ENCODE results near the gene NPIPA1. TPM values are rescaled to one million over a fixed set of nuclear protein-coding genes. Genes with fewer than 3 reads are reported as not detected.
"Not testable (repeated sequence)": the region's sequence is repeated elsewhere in the genome, so short reads cannot be mapped to it uniquely, and the experiment has no call there.

The NPIPA1 gene
- total RNA-seq, 1 donor from 2014 or later: 216 TPM

DNA sequence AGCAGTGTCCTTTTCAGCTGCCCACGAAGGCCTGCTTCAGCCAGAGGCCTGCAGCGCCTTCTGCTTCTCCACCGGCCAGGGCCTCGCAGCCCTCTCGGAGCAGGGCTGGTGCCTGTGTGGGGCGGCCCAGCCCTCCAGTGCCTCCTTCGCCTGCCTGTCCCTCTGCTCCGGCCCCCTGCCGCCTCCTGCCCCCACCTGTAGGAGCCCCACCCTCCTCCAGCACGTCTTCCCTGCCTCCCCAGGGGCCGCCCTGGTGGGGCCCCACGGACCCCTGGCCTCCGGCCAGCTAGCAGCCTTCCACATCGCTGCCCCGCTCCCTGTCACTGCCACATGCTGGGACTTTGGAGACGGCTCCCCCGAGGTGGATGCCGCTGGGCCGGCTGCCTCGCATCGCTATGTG is 18.7 kb upstream of the NPIPA1 start:
- H3K27ac Mint-ChIP-seq (ENCODE audit: unreplicated experiment); H3K4me1 Mint-ChIP-seq (ENCODE audit: low read depth, unreplicated experiment); H3K9me3 Mint-ChIP-seq (ENCODE audit: unreplicated experiment); H3K4me3 Mint-ChIP-seq (ENCODE audit: unreplicated experiment); H3K27me3 Mint-ChIP-seq (ENCODE audit: unreplicated experiment); H3K36me3 Mint-ChIP-seq (ENCODE audit: unreplicated experiment): not testable (repeated sequence)
- DNase-seq: peak; percentile 25

DNA sequence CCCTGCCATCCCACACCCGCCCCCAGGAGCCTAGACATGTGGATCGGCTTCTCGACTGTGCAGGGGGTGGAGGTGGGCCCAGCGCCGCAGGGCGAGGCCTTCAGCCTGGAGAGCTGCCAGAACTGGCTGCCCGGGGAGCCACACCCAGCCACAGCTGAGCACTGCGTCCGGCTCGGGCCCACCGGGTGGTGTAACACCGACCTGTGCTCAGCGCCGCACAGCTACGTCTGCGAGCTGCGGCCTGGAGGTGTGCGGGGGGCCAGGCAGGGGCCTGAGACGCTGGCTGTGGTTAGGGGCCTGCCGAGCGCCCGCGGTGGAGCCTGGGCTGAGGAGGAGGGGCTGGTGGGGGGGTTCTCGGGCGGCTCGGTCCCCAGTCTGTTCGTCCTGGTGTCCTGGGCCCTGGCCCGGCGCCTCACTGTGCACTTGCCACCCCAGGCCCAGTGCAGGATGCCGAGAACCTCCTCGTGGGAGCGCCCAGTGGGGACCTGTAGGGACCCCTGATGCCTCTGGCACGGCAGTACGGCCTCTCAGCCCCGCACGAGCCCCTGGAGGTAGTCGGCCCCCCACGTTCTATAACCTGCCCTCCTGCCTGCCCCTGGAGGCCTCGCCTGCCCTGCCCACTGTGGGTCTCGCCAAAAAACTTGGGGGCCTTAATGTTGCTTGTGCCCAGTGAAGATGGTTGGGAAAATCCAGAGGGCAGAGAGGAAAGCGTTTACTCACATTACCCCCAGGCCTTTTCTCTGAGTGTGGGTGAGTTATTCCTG is 17.2 kb upstream of the NPIPA1 start:
- not testable (repeated sequence) for H3K9me3 Mint-ChIP-seq (ENCODE audit: unreplicated experiment); H3K27ac Mint-ChIP-seq (ENCODE audit: unreplicated experiment); H3K36me3 Mint-ChIP-seq (ENCODE audit: unreplicated experiment); H3K27me3 Mint-ChIP-seq (ENCODE audit: unreplicated experiment); H3K4me3 Mint-ChIP-seq (ENCODE audit: unreplicated experiment); H3K4me1 Mint-ChIP-seq (ENCODE audit: low read depth, unreplicated experiment)
- peak; percentile 14 for DNase-seq

DNA sequence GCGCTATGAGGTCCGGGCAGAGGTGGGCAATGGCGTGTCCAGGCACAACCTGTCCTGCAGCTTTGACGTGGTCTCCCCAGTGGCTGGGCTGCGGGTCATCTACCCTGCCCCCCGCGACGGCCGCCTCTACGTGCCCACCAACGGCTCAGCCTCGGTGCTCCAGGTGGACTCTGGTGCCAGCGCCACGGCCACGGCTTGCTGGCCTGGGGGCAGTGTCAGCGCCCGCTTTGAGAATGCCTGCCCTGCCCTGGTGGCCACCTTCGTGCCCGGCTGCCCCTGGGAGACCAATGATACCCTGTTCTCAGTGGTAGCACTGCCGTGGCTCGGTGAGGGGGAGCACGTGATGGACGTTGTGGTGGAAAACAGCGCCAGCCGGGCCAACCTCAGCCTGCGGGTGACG is 15.0 kb upstream of the NPIPA1 start:
- H3K27ac Mint-ChIP-seq (ENCODE audit: unreplicated experiment): not testable (repeated sequence)

GRCh38 chr16:14922968-14923367 is 14.3 kb upstream of the NPIPA1 start:
- not testable (repeated sequence) for H3K4me1 Mint-ChIP-seq (ENCODE audit: low read depth, unreplicated experiment); DNase-seq; H3K36me3 Mint-ChIP-seq (ENCODE audit: unreplicated experiment); H3K4me3 Mint-ChIP-seq (ENCODE audit: unreplicated experiment); H3K27me3 Mint-ChIP-seq (ENCODE audit: unreplicated experiment); H3K9me3 Mint-ChIP-seq (ENCODE audit: unreplicated experiment); H3K27ac Mint-ChIP-seq (ENCODE audit: unreplicated experiment)

More for the DNA sequence above, 15.0 kb upstream of the NPIPA1 start:
- not testable (repeated sequence) for H3K36me3 Mint-ChIP-seq (ENCODE audit: unreplicated experiment); H3K4me1 Mint-ChIP-seq (ENCODE audit: low read depth, unreplicated experiment); DNase-seq; H3K4me3 Mint-ChIP-seq (ENCODE audit: unreplicated experiment); H3K27me3 Mint-ChIP-seq (ENCODE audit: unreplicated experiment); H3K9me3 Mint-ChIP-seq (ENCODE audit: unreplicated experiment)

GRCh38 chr16:14923394-14924088 is 13.7 kb upstream of the NPIPA1 start:
- not testable (repeated sequence) for H3K27me3 Mint-ChIP-seq (ENCODE audit: unreplicated experiment); H3K27ac Mint-ChIP-seq (ENCODE audit: unreplicated experiment); H3K4me1 Mint-ChIP-seq (ENCODE audit: low read depth, unreplicated experiment); H3K9me3 Mint-ChIP-seq (ENCODE audit: unreplicated experiment); H3K36me3 Mint-ChIP-seq (ENCODE audit: unreplicated experiment); H3K4me3 Mint-ChIP-seq (ENCODE audit: unreplicated experiment)
- peak; percentile 11 for DNase-seq

DNA sequence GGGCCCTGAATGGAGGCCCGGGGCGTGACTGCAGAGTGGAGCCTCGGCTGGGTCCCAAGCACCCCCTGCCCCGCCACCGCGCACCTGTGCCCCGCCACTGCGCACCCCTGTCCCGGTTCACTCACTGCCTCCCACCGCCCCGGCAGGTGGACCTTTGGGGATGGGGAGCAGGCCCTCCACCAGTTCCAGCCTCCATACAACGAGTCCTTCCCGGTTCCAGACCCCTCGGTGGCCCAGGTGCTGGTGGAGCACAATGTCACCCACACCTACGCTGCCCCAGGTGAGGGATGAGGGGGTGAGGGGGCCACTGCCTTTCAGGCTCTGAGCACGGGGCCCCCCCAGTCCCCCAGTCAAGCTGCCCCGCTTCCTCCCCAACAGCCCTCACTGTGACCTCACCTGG is 12.9 kb upstream of the NPIPA1 start:
- not testable (repeated sequence) for H3K9me3 Mint-ChIP-seq (ENCODE audit: unreplicated experiment); H3K27me3 Mint-ChIP-seq (ENCODE audit: unreplicated experiment); H3K36me3 Mint-ChIP-seq (ENCODE audit: unreplicated experiment); H3K4me1 Mint-ChIP-seq (ENCODE audit: low read depth, unreplicated experiment); H3K27ac Mint-ChIP-seq (ENCODE audit: unreplicated experiment); H3K4me3 Mint-ChIP-seq (ENCODE audit: unreplicated experiment); DNase-seq

DNA sequence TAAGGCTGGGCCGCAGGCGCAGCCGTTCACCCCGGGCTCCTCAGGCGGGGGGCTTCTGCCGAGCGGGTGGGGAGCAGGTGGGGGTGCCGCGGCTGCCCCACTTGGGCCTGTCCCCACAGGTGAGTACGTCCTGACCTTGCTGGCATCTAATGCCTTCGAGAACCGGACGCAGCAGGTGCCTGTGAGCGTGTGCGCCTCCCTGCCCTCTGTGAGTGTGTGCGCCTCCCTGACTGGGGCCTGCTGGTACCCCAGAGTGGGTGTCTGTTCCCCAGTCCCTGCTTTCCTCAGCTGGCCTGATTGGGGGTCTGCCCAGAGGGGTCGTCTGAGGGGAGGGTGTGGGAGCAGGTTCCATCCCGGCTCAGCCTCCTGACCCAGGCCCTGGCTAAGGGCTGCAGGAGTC is 12.3 kb upstream of the NPIPA1 start:
- DNase-seq; H3K4me1 Mint-ChIP-seq (ENCODE audit: low read depth, unreplicated experiment); H3K27ac Mint-ChIP-seq (ENCODE audit: unreplicated experiment); H3K4me3 Mint-ChIP-seq (ENCODE audit: unreplicated experiment); H3K27me3 Mint-ChIP-seq (ENCODE audit: unreplicated experiment); H3K36me3 Mint-ChIP-seq (ENCODE audit: unreplicated experiment); H3K9me3 Mint-ChIP-seq (ENCODE audit: unreplicated experiment): not testable (repeated sequence)

DNA sequence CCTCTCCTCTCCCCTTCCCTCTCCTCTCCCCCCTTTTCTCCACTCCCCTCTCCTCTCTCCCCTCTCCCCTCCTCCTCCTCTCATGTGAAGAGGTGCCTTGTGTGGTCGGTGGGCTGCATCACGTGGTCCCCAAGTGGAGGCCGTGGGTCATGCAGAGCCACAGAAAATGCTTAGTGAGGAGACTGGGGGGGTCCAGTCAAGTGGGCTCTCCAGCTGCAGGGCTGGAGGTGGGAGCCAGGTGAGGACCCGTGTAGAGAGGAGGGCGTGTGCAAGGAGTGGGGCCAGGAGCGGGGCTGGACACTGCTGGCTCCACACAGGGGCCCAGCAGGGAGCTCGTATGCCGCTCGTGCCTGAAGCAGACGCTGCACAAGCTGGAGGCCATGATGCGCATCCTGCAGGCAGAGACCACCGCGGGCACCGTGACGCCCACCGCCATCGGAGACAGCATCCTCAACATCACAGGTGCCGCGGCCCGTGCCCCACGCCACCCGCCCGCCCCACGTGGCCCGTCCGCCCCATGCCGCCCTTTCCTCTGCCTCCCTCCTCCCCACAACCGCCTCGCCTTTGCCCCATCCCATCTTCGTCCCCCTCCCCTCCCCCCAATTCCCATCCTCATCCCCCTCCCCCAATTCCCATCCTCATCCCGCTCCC is 9.1 kb upstream of the NPIPA1 start:
- H3K9me3 Mint-ChIP-seq (ENCODE audit: unreplicated experiment); H3K4me1 Mint-ChIP-seq (ENCODE audit: low read depth, unreplicated experiment); H3K27ac Mint-ChIP-seq (ENCODE audit: unreplicated experiment); H3K27me3 Mint-ChIP-seq (ENCODE audit: unreplicated experiment); H3K36me3 Mint-ChIP-seq (ENCODE audit: unreplicated experiment); H3K4me3 Mint-ChIP-seq (ENCODE audit: unreplicated experiment): not testable (repeated sequence)
- peak; percentile 20 for DNase-seq

- H3K4me1 Mint-ChIP-seq (ENCODE audit: low read depth, unreplicated experiment); DNase-seq; H3K27ac Mint-ChIP-seq (ENCODE audit: unreplicated experiment); H3K27me3 Mint-ChIP-seq (ENCODE audit: unreplicated experiment); H3K4me3 Mint-ChIP-seq (ENCODE audit: unreplicated experiment); H3K36me3 Mint-ChIP-seq (ENCODE audit: unreplicated experiment); H3K9me3 Mint-ChIP-seq (ENCODE audit: unreplicated experiment): not testable (repeated sequence)
Measured at GRCh38 chr16:14929176-14929575, 8.1 kb upstream of the NPIPA1 start.

- H3K27ac Mint-ChIP-seq (ENCODE audit: unreplicated experiment); H3K9me3 Mint-ChIP-seq (ENCODE audit: unreplicated experiment); H3K4me3 Mint-ChIP-seq (ENCODE audit: unreplicated experiment); DNase-seq; H3K27me3 Mint-ChIP-seq (ENCODE audit: unreplicated experiment); H3K36me3 Mint-ChIP-seq (ENCODE audit: unreplicated experiment); H3K4me1 Mint-ChIP-seq (ENCODE audit: low read depth, unreplicated experiment): not testable (repeated sequence)
Measured at GRCh38 chr16:14930246-14930645, 7.0 kb upstream of the NPIPA1 start.

GRCh38 chr16:14930971-14931370 is 6.3 kb upstream of the NPIPA1 start:
- not testable (repeated sequence) for H3K27me3 Mint-ChIP-seq (ENCODE audit: unreplicated experiment)

GRCh38 chr16:14932581-14933375 is 4.5 kb upstream of the NPIPA1 start:
- not testable (repeated sequence) for H3K27me3 Mint-ChIP-seq (ENCODE audit: unreplicated experiment); H3K4me3 Mint-ChIP-seq (ENCODE audit: unreplicated experiment); H3K36me3 Mint-ChIP-seq (ENCODE audit: unreplicated experiment); H3K9me3 Mint-ChIP-seq (ENCODE audit: unreplicated experiment); DNase-seq; H3K27ac Mint-ChIP-seq (ENCODE audit: unreplicated experiment); H3K4me1 Mint-ChIP-seq (ENCODE audit: low read depth, unreplicated experiment)

More at GRCh38 chr16:14930971-14931370, 6.3 kb upstream of the NPIPA1 start:
- not testable (repeated sequence) for H3K4me3 Mint-ChIP-seq (ENCODE audit: unreplicated experiment); H3K27ac Mint-ChIP-seq (ENCODE audit: unreplicated experiment); H3K9me3 Mint-ChIP-seq (ENCODE audit: unreplicated experiment); H3K36me3 Mint-ChIP-seq (ENCODE audit: unreplicated experiment); DNase-seq; H3K4me1 Mint-ChIP-seq (ENCODE audit: low read depth, unreplicated experiment)
